ENCODE data around the gene ADORA2A.
A peak's percentile ranks its signal among the peaks of the same experiment; 100 is the strongest.

Gene ADORA2A

DNA sequence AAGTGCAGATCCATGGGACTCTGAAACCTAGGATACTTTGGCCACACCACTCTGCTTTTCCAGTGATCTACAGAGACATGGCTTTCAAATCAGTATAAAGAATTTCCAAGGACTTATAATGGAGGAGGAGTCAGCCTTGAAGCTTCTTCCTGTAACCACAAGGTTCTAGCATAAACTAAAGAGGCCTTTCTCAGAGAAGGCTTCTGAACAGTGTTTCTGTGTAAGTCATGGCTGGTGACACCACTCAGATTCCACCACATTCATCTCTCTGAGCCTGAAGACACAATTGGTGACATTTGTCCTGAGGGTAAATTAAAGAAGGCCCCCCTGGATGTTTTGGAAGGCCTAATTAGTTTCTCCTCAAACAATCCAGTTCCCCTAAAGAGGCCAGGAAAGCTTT lies 29.0 kb upstream of the ADORA2A start:
- Histone ChIP-seq H3K27me3 (ENCODE audit: insufficient read depth, poor library complexity, severe bottlenecking) (no peaks in the 10 kb centered on the region), H3K9me3 (ENCODE audit: severe bottlenecking) (no peaks in the 10 kb centered on the region), H3K4me3 (ENCODE audit: severe bottlenecking) (no peak overlapping the region), H3K27ac (ENCODE audit: poor library complexity, severe bottlenecking) (no peak overlapping the region), H3K4me1 (ENCODE audit: insufficient read depth, poor library complexity, severe bottlenecking) (peaks cover 13% of the 10 kb centered on the region), H3K36me3 (ENCODE audit: low read depth) (peaks cover 17% of the 10 kb centered on the region)
- TF ChIP-seq, protein P1, sequence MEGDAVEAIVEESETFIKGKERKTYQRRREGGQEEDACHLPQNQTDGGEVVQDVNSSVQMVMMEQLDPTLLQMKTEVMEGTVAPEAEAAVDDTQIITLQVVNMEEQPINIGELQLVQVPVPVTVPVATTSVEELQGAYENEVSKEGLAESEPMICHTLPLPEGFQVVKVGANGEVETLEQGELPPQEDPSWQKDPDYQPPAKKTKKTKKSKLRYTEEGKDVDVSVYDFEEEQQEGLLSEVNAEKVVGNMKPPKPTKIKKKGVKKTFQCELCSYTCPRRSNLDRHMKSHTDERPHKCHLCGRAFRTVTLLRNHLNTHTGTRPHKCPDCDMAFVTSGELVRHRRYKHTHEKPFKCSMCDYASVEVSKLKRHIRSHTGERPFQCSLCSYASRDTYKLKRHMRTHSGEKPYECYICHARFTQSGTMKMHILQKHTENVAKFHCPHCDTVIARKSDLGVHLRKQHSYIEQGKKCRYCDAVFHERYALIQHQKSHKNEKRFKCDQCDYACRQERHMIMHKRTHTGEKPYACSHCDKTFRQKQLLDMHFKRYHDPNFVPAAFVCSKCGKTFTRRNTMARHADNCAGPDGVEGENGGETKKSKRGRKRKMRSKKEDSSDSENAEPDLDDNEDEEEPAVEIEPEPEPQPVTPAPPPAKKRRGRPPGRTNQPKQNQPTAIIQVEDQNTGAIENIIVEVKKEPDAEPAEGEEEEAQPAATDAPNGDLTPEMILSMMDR (IDR thresholded peaks at IDR 0.05; ENCODE audit: poor library complexity, severe bottlenecking): no peak
- ATAC-seq (ENCODE audit: low read depth) (no peak), DNase-seq (ENCODE audit: low spot score) (no peak)

DNA sequence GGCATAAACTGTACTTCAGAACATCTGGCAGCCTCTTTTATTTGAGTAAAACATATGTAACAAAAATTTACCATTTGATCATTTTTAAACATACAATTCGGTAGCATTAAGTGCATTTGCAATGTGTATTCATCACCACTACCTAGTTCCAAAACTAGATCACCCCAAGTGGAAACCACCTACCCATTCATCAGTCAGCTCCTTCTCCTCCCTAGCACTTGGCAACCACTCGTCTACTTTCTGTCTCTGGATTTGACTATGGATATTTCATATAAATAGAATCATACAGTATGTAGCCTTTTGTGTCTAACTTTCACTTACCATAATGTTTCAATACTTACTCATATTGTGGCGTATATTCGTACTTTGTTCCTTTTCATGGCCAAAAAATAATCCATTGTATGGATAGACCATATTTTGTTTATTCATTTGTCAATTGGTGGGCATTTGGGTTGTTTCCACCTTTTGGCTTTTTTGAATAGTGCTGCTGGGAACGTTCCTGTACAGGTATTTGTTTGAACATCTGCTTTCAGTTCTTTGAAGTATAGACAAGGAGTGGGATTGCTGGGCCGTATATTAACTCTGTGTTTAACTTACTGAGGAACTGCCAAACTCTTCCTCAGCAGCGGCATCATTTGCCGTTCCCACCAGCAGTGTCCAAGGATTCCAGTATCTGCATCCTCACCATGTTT lies 27.2 kb upstream of the ADORA2A start:
- no peak for DNase-seq (ENCODE audit: low spot score)
- peaks cover 13% of the 10 kb centered on the region for H3K4me1 ChIP-seq (ENCODE audit: insufficient read depth, poor library complexity, severe bottlenecking)
- no peak for ATAC-seq (ENCODE audit: low read depth)

DNA sequence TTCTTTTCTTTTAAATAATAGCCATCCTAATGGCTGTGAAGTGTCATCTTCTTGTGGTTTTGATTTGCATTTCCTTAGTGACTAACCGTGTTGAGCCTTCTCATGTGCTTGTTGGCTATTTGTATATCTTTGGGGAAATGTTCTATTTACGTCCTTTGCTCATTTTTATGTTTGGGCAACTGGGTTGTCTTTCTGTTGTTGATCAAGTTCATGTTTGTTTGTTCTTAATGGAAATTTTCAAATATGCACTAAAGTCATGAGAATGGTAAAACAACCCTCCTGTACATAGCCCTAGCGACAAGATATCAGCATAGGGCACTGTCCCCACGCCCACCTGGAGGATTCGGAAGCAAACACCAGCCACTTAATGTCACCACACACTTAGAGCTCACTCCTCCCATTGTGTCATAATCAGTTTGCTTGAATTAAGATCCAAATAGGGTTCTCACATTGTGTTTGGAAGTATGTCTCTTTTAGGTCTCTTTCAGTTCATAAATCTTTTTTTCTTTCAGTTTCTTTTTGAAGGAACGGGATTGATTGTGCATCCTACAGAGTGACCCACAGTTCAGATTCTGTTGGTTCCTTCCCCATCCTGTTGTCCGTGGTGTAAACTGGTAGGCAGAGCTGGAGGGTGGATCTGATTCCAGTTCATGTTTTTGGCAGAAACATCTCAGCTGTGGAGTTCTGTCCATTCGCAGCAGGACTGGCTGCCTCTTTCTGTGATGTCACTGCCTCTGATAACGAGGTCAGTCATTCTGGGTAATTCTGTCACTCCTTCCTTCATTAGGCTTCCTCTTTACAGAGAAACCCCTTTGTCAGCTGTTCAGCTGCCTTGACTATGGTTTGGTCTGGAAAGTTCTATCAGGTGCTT lies 26.4 kb upstream of the ADORA2A start:
- Histone ChIP-seq H3K36me3 (ENCODE audit: low read depth) (peaks cover 34% of the 10 kb centered on the region), H3K4me3 (ENCODE audit: severe bottlenecking) (no peak overlapping the region), H3K9me3 (ENCODE audit: severe bottlenecking) (no peaks in the 10 kb centered on the region), H3K4me1 (ENCODE audit: insufficient read depth, poor library complexity, severe bottlenecking) (peaks cover 13% of the 10 kb centered on the region), H3K27ac (ENCODE audit: poor library complexity, severe bottlenecking) (no peak overlapping the region), H3K27me3 (ENCODE audit: insufficient read depth, poor library complexity, severe bottlenecking) (no peaks in the 10 kb centered on the region)
- ATAC-seq (ENCODE audit: low read depth): no peak
- no peak for DNase-seq (ENCODE audit: low spot score)
- TF ChIP-seq, protein P1 (IDR thresholded peaks at IDR 0.05; ENCODE audit: poor library complexity, severe bottlenecking): no peak

More for the DNA sequence above, 27.2 kb upstream of the ADORA2A start:
- no peak overlapping the region for H3K27ac ChIP-seq (ENCODE audit: poor library complexity, severe bottlenecking)
- H3K27me3 ChIP-seq (ENCODE audit: insufficient read depth, poor library complexity, severe bottlenecking): no peaks in the 10 kb centered on the region
- peaks cover 29% of the 10 kb centered on the region for H3K36me3 ChIP-seq (ENCODE audit: low read depth)
- no peaks in the 10 kb centered on the region for H3K9me3 ChIP-seq (ENCODE audit: severe bottlenecking)
- H3K4me3 ChIP-seq (ENCODE audit: severe bottlenecking): no peak overlapping the region
- TF ChIP-seq, protein P1 (IDR thresholded peaks at IDR 0.05; ENCODE audit: poor library complexity, severe bottlenecking): no peak

DNA sequence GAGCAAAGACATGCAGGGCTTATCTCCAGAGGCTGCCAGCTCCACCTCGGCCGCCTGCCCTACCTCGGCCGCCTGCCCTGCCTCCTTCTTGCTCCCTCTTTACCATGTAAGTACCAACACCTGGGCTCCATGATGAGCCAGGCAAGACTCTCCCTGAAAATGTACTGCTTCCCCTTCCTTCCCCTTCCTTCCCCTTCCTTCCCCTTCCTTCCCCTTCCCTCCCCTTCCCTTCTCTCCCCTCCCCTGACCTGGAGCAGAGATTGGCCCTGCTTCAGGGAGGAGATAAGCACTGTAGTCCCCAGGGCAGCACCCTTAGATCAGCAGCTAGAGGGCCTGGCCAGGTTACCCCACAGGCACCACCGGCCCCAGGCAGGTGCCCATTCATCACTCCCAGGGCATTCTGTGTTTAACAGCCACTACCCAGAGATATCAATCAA lies 25.4 kb upstream of the ADORA2A start:
- DNase-seq (ENCODE audit: low spot score) (no peak), ATAC-seq (ENCODE audit: low read depth) (peak; percentile 24; the same call in 2 of the 3 replicates)
- Histone ChIP-seq H3K36me3 (ENCODE audit: low read depth) (peaks cover 29% of the 10 kb centered on the region), H3K27ac (ENCODE audit: poor library complexity, severe bottlenecking) (peak overlapping the region; percentile 17), H3K4me3 (ENCODE audit: severe bottlenecking) (no peak overlapping the region), H3K9me3 (ENCODE audit: severe bottlenecking) (no peaks in the 10 kb centered on the region), H3K4me1 (ENCODE audit: insufficient read depth, poor library complexity, severe bottlenecking) (peaks cover 13% of the 10 kb centered on the region), H3K27me3 (ENCODE audit: insufficient read depth, poor library complexity, severe bottlenecking) (no peaks in the 10 kb centered on the region)
- TF ChIP-seq, protein P1 (IDR thresholded peaks at IDR 0.05; ENCODE audit: poor library complexity, severe bottlenecking): no peak

Data from RWPE2 (cell line).